IMR-90 (cell line): Measurements from ENCODE around the gene TRAFD1.

Experiments used
- CEBPB ChIP-seq: IDR thresholded peaks from 2 replicates; pipeline ENCODE4 v1.6.1; 2012; ENCODE audit warnings: low read depth, low read length, improper control_type of control experiment
- CTCF ChIP-seq: conservative IDR thresholded peaks from 2 replicates; pipeline ENCODE4 v1.5.1; 2012; ENCODE audit warnings: mild to moderate bottlenecking, low read depth, low read length, improper control_type of control experiment
- FOS ChIP-seq: fragments of 150-350 bp; IDR thresholded peaks from 2 replicates; pipeline ENCODE4 v1.6.1; 2016; ENCODE audit warnings: low read depth, low read length
- MAFK ChIP-seq: IDR thresholded peaks from 2 replicates; pipeline ENCODE4 v1.6.1; 2012; ENCODE audit warnings: low read depth, low read length, improper control_type of control experiment
- MXI1 ChIP-seq: IDR thresholded peaks from 2 replicates; pipeline ENCODE4 v1.6.1; 2012; ENCODE audit warnings: low read depth, mild to moderate bottlenecking, low read length, moderate library complexity, borderline replicate concordance
- POLR2A ChIP-seq: IDR thresholded peaks from 2 replicates; pipeline ENCODE4 v1.6.1; 2012; ENCODE audit warnings: mild to moderate bottlenecking, low read depth, low read length
- RFX5 ChIP-seq: IDR thresholded peaks from 2 replicates; pipeline ENCODE4 v1.8.0; 2012; ENCODE audit warnings: low read depth, mild to moderate bottlenecking, low read length, moderate library complexity
- SMC3 ChIP-seq: fragments of 150-350 bp; IDR thresholded peaks from 2 replicates; pipeline ENCODE4 v1.6.1; 2016; ENCODE audit warnings: low read depth, mild to moderate bottlenecking, antibody characterized with exemption, low read length, moderate library complexity
- USF2 ChIP-seq: fragments of 150-350 bp; IDR thresholded peaks from 2 replicates; pipeline ENCODE4 v1.6.1; 2017; ENCODE audit warnings: mild to moderate bottlenecking, antibody characterized with exemption, low read length, low read depth

DNA sequence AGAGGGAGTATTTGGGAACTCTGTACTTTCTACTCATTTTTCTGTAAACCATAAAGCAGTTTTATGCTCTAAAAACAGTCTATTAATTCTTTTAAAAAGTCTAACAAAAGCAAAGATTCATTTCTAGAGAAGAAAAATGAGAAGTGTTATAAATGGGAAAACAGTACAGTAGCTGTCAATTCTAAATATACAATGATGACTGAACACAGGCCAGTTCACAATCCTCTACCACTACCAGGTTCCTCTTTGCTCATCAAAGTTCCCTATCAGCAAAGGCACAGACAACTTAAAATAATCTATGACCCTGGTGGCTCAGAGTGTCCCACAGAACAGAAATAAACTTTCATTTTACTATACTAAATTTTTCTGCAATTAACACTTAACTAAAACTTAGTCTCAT lies 29.3 kb upstream of the TRAFD1 start:
- no peak for TF ChIP-seq CTCF
- TF ChIP-seq RFX5 = no peak
- no peak for TF ChIP-seq POLR2A
- TF ChIP-seq SMC3 = no peak
- no peak for TF ChIP-seq MAFK
- TF ChIP-seq CEBPB = no peak
- no peak for TF ChIP-seq MXI1
- TF ChIP-seq FOS = no peak
- no peak for TF ChIP-seq USF2
